Adrenal gland (tissue), 12 donors: ENCODE data around the gene SBNO2. TPM values are rescaled to one million over a fixed set of nuclear protein-coding genes. Genes with fewer than 3 reads are reported as not detected.

Experiments
- DNase-seq, 7 donors: peaks; one replicate each; pipeline ENCODE4 v3.0.0-alpha.2; 2019 to 2020
- H3K27ac ChIP-seq, 5 donors: fragments of 200-600 bp; sonication (generic) in 4 of 5; 1 replicate in 3 of 5; 2 replicates in 2 of 5; pipeline versions ENCODE4 v1.5.1 to v1.8.0; 2016 to 2020; ENCODE audit warnings: mild to moderate bottlenecking in 1 of 5
- H3K27me3 ChIP-seq: fragments of 200-600 bp; 2 replicates; pipeline ENCODE4 v1.8.0; 2021
- H3K36me3 ChIP-seq, 2 donors: fragments of 200-600 bp; replicated peaks in 1 of 2; 1 replicate in 1 of 2; 2 replicates in 1 of 2; pipeline versions ENCODE4 v1.5.1 to v1.8.0; 2018 to 2022
- H3K4me1 ChIP-seq, 2 donors: fragments of 200-600 bp; replicated peaks in 1 of 2; 1 replicate in 1 of 2; 2 replicates in 1 of 2; pipeline versions ENCODE4 v1.5.1 to v1.8.0; 2018 to 2021
- H3K4me3 ChIP-seq, 4 donors: fragments of 200-600 bp; sonication (generic) in 3 of 4; one replicate each; pipeline ENCODE4 v1.5.1; 2016 to 2018
- H3K9me3 ChIP-seq, 3 donors: fragments of 200-600 bp; sonication (generic) in 1 of 3; replicated peaks in 1 of 3; 1 replicate in 2 of 3; 2 replicates in 1 of 3; pipeline versions ENCODE4 v1.5.1 to v1.8.0; 2016 to 2021
- POLR2A ChIP-seq, 2 donors: fragments of 450-650 bp; IDR thresholded peaks; one replicate each; pipeline ENCODE4 v1.6.1; 2017; ENCODE audit warnings: antibody characterized with exemption in 2 of 2, mild to moderate bottlenecking in 2 of 2, moderate library complexity in 1 of 2
- WGBS, 4 donors: extraction: QIAGEN DNeasy Blood & Tissue Kit in 2 of 4; methylation state at CpG; one replicate each; pipeline versions ENCODE4 v1.1.5 to v1.1.7; 2013 to 2017; 5-methylcytosine and 5-hydroxymethylcytosine counted together
- intact Hi-C, 2 donors: fragments of 100-400 bp; cut with DNase I; formaldehyde crosslinking; loops; one replicate each; pipeline versions ENCODE4 v1.14.1 to v1.15.0; 2022 to 2023
- polyA plus RNA-seq, 3 donors: library from polyadenylated mRNA; stranded (reverse); fragments of 200-250 nt in 2 of 3; fragments of 350-450 nt in 1 of 3; fragmentation: Illumina TruSeq in 1 of 3; extraction: RNeasy Lipid Tissue Mini Kit (QIAGEN cat#74804) in 1 of 3; gene quantifications; one replicate each; pipeline ENCODE4 v1.2.3, GENCODE V29; 2013 to 2014
- total RNA-seq, 9 donors: library from RNA; depleted of rRNA in 4 of 9; stranded (reverse); fragments of >200 nt in 4 of 9; fragments of 120-200 nt in 1 of 9; fragmentation: NEBNext Ultra II Directional in 1 of 9; extraction: Animal tissue kit (Norgen Biotek cat#: 25700) in 1 of 9; gene quantifications; one replicate each; pipeline versions ENCODE4 v1.1.0 to v1.2.4, GENCODE V29; 2013 to 2023
- TF ChIP-seq, protein P1 (sequence below), 6 experiments: fragments of 450-650 bp in 4 of 6; fragments of 200-600 bp in 2 of 6; sonication (generic) in 1 of 6; IDR thresholded peaks; 1 replicate in 5 of 6; 2 replicates in 1 of 6; pipeline versions ENCODE4 v1.5.1 to v1.8.0; 2016 to 2021; ENCODE audit warnings: antibody characterized with exemption in 6 of 6, mild to moderate bottlenecking in 2 of 6, moderate library complexity in 1 of 6
- donor health status: healthy with polysubstance abuse.
- donor health status: Bipolar disorder and iron deficiency.
- donor health status: DM: yes; HTN: yes; CAD: no.
- donor health status: DM: no; HTN: no; CAD: no.
- donor health status: DM: no; HTN: no; CAD: no.
- donor health status: DM: yes; HTN: yes; CAD: no.

The SBNO2 gene
- total and polyA plus RNA-seq, 12 donors, result 13.6 to 176 (median 74.7) TPM

DNA sequence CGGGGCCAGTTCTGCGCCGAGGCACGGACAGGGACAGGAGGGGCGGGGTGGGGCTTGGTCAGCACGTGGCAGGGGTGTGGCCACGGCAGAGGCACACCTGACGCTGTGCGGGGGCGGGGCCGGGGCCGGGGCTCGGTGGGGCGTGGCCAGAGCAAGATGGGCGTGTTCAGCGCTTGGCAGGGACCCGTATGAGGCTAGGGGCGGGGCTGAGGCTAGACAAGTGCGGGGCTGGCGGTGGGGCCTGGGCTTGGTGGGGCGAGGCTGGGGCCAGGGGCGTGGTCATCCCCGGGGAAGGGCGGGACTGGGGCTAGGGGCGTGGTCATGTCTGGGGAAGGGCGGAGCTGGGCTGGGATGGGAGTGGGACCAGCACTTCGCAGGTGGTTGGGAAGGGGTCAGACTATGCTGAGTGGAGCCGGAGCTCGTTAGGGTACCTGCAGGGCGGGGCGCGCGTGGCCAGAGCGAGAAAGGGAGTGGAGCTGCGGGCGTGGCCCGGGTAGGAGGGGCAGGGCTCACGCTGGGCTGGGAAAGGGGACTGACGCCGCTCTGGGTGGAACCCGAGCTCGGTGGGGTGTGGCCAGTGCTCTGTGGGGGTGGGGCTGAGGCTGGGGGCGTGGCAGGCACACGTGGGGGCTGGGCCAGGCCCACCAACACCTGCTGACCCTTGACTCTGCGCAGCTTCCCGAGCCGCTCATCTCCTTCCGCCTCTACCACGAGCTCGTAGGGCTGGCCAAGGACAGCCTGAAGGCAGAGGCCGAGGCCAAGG is 91.7 kb downstream of the SBNO2 start:
- intact Hi-C loops, result no loop called here

DNA sequence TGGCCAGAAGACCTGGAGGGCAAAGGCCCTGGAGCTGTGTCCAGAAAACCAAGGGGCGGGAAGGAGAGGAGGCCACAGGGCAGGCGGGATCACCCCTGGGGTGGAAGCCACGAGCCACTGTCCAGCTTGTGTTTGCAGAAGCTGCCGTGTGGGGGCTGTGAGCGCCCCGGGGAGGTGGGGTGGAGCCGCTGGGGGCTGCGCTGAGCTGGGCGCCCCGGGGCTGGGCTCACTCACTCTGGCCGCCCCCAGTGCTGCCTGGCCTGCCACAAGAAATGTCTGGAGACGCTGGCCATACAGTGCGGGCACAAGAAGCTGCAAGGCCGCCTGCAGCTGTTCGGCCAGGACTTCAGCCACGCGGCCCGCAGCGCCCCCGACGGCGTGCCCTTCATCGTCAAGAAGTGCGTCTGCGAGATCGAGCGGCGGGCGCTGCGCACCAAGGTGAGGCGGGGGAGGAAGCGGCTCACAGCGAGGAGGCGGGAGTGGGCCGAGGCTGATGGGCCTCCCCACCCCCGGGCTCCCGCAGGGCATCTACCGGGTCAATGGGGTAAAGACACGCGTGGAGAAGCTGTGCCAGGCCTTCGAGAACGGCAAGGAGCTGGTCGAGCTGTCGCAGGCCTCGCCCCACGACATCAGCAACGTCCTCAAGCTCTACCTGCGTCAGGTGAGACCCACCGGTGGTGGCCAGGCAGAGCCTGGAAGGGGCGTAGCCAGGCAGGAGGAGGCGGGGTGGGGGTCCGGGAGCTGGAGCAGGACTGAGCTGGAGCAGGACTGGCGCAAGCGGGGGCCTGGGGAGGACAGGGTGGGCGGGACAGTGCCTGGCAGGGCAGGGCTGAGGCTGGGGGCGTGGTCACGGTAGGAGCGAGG is 92.5 kb downstream of the SBNO2 start:
- no peaks in the 10 kb centered on the region for H3K9me3 ChIP-seq
- no peak overlapping the region for H3K4me3 ChIP-seq
- H3K4me1 ChIP-seq, result peaks cover 5 to 10% of the 10 kb centered on the region in 2 donors
- no peak overlapping the region for H3K27ac ChIP-seq
- no peaks in the 10 kb centered on the region for H3K27me3 ChIP-seq
- H3K36me3 ChIP-seq, result no peaks in the 10 kb centered on the region
- TF ChIP-seq, protein P1, sequence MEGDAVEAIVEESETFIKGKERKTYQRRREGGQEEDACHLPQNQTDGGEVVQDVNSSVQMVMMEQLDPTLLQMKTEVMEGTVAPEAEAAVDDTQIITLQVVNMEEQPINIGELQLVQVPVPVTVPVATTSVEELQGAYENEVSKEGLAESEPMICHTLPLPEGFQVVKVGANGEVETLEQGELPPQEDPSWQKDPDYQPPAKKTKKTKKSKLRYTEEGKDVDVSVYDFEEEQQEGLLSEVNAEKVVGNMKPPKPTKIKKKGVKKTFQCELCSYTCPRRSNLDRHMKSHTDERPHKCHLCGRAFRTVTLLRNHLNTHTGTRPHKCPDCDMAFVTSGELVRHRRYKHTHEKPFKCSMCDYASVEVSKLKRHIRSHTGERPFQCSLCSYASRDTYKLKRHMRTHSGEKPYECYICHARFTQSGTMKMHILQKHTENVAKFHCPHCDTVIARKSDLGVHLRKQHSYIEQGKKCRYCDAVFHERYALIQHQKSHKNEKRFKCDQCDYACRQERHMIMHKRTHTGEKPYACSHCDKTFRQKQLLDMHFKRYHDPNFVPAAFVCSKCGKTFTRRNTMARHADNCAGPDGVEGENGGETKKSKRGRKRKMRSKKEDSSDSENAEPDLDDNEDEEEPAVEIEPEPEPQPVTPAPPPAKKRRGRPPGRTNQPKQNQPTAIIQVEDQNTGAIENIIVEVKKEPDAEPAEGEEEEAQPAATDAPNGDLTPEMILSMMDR (IDR thresholded peaks at IDR 0.05), result no peak
- TF ChIP-seq POLR2A (IDR thresholded peaks at IDR 0.05), result no peak
- DNase-seq, result peak in 1 of 7 donors; percentile 29
- intact Hi-C loops, result no loop called here
- WGBS, 4 donors, result 64 to 83% (median 75%) methylated on average over 13 to 58 of the region's 58 CpGs

More for the DNA sequence above, 91.7 kb downstream of the SBNO2 start:
- DNase-seq, result peak in 6 of 7 donors; percentile 79 to 92 (median 82)
- H3K4me1 ChIP-seq, result peaks cover 5 to 10% of the 10 kb centered on the region in 2 donors
- peak overlapping the region in 1 of 4 donors; percentile 35 for H3K4me3 ChIP-seq
- H3K36me3 ChIP-seq, result no peaks in the 10 kb centered on the region
- no peaks in the 10 kb centered on the region for H3K9me3 ChIP-seq
- no peaks in the 10 kb centered on the region for H3K27me3 ChIP-seq
- H3K27ac ChIP-seq, result no peak overlapping the region
- 21 to 58% (median 32%) methylated on average over 11 to 50 of the region's 51 CpGs for WGBS, 4 donors
- TF ChIP-seq, protein P1 (IDR thresholded peaks at IDR 0.05), result no peak
- TF ChIP-seq POLR2A (IDR thresholded peaks at IDR 0.05), result no peak

DNA sequence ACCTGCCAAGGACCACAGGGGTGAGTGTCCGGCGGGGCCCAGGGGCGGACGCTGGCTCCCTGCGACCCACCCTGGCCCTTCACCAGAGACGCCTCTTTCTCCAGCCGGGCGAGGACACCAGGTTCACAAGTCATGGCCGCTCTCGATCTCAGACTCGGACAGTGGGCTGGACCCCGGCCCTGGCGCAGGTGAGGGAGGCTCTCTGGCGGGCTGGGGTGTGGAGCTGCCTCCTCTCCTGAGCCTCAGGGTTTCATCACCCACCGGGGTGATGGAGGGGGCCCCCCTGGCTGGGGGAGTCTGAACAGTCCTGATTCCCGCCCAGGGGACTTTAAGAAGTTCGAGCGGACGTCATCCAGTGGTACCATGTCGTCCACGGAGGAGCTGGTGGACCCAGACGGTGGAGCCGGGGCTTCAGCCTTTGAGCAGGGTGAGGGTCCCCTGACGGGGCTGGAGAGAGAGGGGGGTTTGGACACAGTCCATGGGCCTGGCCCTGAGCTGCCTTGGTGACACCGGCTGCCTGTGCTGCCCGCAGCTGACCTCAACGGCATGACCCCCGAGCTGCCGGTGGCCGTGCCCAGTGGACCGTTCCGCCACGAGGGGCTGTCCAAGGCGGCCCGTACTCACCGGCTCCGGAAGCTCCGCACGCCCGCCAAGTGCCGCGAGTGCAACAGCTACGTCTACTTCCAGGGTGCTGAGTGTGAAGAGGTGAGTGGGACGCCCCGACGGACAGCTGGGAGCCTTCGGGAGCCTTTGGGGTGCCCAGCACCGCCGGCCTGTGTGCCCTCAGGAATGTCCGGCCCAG is 93.5 kb downstream of the SBNO2 start:
- peaks cover 5 to 10% of the 10 kb centered on the region in 2 donors for H3K4me1 ChIP-seq
- no peak for TF ChIP-seq POLR2A (IDR thresholded peaks at IDR 0.05)
- TF ChIP-seq, protein P1 (IDR thresholded peaks at IDR 0.05), result no peak
- H3K36me3 ChIP-seq, result no peaks in the 10 kb centered on the region
- no peak overlapping the region for H3K4me3 ChIP-seq
- intact Hi-C loops, result no loop called here
- 92 to 100% (median 92%) methylated on average over 14 to 50 of the region's 50 CpGs for WGBS, 4 donors
- no peaks in the 10 kb centered on the region for H3K27me3 ChIP-seq
- H3K27ac ChIP-seq, result no peak overlapping the region
- DNase-seq, result peak in 1 of 7 donors; percentile 32
- H3K9me3 ChIP-seq, result no peaks in the 10 kb centered on the region
